ENCODE measurements around the gene CST3.
"Not testable (repeated sequence)": the region's sequence is repeated elsewhere in the genome, so short reads cannot be mapped to it uniquely, and the experiment has no call there.

DNA sequence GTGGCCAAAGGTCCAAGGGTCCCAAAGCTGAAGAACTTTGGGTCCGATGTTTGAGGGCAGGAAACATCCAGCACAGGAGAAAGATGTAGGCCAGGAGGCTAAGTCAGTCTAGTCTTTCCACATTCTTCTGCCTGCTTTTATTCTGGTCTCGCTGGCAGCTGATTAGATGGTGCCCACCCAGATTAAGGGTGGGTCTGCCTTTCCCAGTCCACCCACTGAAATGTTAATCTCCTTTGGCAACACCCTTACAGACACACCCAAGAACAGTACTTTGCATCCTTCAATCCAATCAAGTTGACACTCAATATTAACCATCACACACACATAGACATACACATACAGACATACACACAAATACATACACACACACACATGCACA is 21.8 kb upstream of the CST3 start:
- TF ChIP-seq GTF2F1 (IDR thresholded peaks at IDR 0.05; ENCODE audit: borderline replicate concordance, low read depth, low read length); CHD2 (IDR thresholded peaks at IDR 0.05; ENCODE audit: low read length); EZH2 (IDR thresholded peaks at IDR 0.05; ENCODE audit: low read depth, low read length, severe bottlenecking); POLR2A (IDR thresholded peaks at IDR 0.05; ENCODE audit: control extremely low read depth in 1 of 2, low read depth in 2 of 2, low read length in 2 of 2); POLR2AphosphoS5 (IDR thresholded peaks at IDR 0.05; ENCODE audit: low read depth, low read length); TBP (IDR thresholded peaks at IDR 0.05; ENCODE audit: low read depth, low read length); EP300 (IDR thresholded peaks at IDR 0.05; ENCODE audit: borderline replicate concordance in 1 of 2, low read depth in 2 of 2, low read length in 2 of 2); RFX5 (IDR thresholded peaks at IDR 0.05; ENCODE audit: borderline replicate concordance, low read depth, low read length); BRCA1 (IDR thresholded peaks at IDR 0.05; ENCODE audit: low read depth, low read length); NANOG (IDR thresholded peaks at IDR 0.05; ENCODE audit: insufficient read depth, low read depth, low read length, poor library complexity, severe bottlenecking); EGR1 (IDR thresholded peaks at IDR 0.05; ENCODE audit: borderline replicate concordance, low read depth, low read length): not testable (repeated sequence)
- TF ChIP-seq, protein P1, sequence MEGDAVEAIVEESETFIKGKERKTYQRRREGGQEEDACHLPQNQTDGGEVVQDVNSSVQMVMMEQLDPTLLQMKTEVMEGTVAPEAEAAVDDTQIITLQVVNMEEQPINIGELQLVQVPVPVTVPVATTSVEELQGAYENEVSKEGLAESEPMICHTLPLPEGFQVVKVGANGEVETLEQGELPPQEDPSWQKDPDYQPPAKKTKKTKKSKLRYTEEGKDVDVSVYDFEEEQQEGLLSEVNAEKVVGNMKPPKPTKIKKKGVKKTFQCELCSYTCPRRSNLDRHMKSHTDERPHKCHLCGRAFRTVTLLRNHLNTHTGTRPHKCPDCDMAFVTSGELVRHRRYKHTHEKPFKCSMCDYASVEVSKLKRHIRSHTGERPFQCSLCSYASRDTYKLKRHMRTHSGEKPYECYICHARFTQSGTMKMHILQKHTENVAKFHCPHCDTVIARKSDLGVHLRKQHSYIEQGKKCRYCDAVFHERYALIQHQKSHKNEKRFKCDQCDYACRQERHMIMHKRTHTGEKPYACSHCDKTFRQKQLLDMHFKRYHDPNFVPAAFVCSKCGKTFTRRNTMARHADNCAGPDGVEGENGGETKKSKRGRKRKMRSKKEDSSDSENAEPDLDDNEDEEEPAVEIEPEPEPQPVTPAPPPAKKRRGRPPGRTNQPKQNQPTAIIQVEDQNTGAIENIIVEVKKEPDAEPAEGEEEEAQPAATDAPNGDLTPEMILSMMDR (IDR thresholded peaks at IDR 0.05; ENCODE audit: control extremely low read depth in 1 of 3, insufficient read depth in 1 of 3, low read depth in 1 of 3, low read length in 3 of 3) = not testable (repeated sequence)
- TF ChIP-seq, protein P2, sequence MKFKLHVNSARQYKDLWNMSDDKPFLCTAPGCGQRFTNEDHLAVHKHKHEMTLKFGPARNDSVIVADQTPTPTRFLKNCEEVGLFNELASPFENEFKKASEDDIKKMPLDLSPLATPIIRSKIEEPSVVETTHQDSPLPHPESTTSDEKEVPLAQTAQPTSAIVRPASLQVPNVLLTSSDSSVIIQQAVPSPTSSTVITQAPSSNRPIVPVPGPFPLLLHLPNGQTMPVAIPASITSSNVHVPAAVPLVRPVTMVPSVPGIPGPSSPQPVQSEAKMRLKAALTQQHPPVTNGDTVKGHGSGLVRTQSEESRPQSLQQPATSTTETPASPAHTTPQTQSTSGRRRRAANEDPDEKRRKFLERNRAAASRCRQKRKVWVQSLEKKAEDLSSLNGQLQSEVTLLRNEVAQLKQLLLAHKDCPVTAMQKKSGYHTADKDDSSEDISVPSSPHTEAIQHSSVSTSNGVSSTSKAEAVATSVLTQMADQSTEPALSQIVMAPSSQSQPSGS (IDR thresholded peaks at IDR 0.05; ENCODE audit: low read length) = not testable (repeated sequence)
- TF ChIP-seq, protein P3, sequence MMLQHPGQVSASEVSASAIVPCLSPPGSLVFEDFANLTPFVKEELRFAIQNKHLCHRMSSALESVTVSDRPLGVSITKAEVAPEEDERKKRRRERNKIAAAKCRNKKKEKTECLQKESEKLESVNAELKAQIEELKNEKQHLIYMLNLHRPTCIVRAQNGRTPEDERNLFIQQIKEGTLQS (IDR thresholded peaks at IDR 0.05; ENCODE audit: insufficient read depth, low read depth, low read length) = not testable (repeated sequence)

Data from H1 (cell line).